CD1c-positive myeloid dendritic cell (primary cell): ENCODE data around the gene RDH13.
A peak's percentile ranks its signal among the peaks of the same experiment; 100 is the strongest.
"Not testable (repeated sequence)": the region's sequence is repeated elsewhere in the genome, so short reads cannot be mapped to it uniquely, and the experiment has no call there.

Experiments used
- DNase-seq: peaks from one replicate; pipeline ENCODE4 v3.0.0-alpha.2; 2016; ENCODE audit errors: extremely low spot score

The RDH13 gene

DNA sequence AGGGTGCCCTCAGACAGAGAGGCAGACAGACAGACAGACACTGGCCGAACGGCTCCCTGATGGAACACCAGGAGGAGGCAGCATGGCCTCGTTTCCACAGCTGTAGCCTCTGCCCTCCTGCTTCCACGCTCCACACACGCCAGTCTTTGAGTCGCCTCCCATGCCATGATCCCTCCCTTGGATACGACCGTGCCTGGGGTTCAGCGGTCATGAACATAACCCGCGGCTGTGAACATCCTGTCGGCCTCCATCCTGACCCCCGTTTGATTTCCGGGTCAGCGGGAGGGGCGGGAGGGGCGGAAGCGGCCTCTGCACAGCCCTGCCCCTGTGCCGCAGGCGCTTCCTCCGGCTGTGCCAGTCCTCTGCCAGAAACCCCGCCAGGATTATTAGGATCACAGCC lies 48.2 kb downstream of the RDH13 start:
- no peak for DNase-seq

DNA sequence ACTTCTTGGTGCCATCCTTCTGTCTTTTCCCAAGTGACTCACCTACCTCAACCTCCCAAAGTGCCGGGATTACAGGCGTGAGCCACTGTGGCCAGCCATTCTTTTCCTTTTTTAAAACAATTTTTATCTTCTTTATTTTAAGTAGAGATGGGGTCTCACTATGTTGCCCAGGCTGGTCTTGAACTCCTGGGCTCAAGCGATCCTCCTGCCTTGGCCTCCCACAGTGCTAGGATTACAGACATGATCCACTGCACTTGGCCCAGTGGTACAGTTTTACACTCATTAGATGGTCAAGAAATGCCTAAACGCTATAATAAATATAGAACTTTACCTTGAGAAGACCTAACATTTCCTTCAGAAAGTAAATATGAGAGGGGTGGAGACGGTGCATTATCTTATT lies 49.4 kb downstream of the RDH13 start:
- no peak for DNase-seq

GRCh38 chr19:55012306-55012705 lies 50.6 kb downstream of the RDH13 start:
- no peak for DNase-seq

GRCh38 chr19:55010561-55010960 lies 52.4 kb downstream of the RDH13 start:
- not testable (repeated sequence) for DNase-seq

GRCh38 chr19:55008781-55009180 lies 54.2 kb downstream of the RDH13 start:
- not testable (repeated sequence) for DNase-seq

DNA sequence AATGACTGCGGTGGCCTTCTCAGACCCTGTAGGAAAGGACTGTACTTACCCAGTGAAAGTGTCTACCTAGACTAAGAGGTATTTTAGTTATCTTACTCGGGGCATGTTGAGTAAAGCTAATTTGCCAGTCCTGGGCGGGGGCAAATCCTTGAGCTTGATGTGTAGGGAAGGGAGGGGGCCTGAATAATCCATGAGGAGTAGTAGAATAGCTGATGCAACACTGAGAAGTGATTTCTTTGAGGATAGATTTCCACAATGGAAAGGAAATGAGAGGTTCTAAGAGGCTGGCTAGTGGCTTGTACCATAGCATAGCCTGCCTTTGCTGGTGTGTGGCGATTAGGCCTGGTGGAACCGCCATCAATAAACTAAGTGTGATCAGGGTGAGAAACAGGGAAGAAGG lies 54.8 kb downstream of the RDH13 start:
- DNase-seq, result not testable (repeated sequence)

DNA sequence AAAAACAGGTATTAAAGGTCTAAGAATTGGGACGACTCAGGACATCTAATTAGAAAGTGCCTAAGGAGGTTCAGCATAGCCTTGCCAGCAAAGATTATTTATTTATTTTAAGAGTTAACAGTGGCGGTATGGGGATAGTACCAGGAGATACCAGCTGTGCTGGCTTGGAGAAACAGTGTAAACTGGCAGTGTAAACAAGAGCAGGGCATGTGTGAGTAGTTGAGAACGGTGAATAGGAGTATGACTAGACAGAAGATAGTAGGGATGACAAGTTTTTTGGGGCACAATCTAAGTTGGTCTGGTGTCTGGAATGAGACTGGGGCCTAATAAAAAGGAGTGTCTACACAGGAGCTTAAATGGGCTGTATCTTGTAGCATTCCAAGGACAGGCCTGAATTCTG lies 55.4 kb downstream of the RDH13 start:
- DNase-seq, result not testable (repeated sequence)

- DNase-seq, result not testable (repeated sequence)
These were observed 56.2 kb downstream of the RDH13 start for GRCh38 chr19:55006795-55007194.

- DNase-seq, result peak; percentile 89
These were observed 57.1 kb downstream of the RDH13 start for GRCh38 chr19:55005684-55006488.

GRCh38 chr19:55000761-55001160 lies 62.2 kb downstream of the RDH13 start:
- DNase-seq, result no peak

DNA sequence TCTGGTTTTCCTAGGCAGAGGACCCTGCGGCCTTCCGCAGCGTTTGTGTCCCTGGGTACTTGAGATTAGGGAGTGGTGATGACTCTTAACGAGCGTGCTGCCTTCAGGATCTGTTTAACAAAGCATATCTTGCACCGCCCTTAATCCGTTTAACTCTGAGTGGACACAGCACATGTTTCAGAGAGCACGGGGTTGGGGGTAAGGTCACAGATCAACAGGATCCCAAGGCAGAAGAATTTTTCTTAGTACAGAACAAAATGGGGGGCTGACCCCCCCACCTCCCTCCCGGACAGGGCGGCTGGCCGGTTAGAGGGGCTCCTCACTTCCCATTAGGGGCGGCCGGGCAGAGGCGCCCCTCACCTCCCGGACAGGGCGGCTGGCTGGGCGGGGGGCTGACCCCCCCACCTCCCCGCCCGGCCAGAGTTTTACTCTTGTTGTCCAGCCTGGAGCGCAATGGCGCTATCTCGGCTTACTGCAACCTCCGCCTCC lies 64.2 kb downstream of the RDH13 start:
- DNase-seq, result not testable (repeated sequence)

GRCh38 chr19:54995561-54995960 lies 67.4 kb downstream of the RDH13 start:
- DNase-seq, result no peak
